GM10248 (cell line): ENCODE measurements around the gene WDR87.

Source experiments
- CTCF ChIA-PET: fragments of 300-600 bp; sonication (Branson Sonifier 250); formaldehyde crosslinking; extraction: SDS; loops from one replicate; lab custom pipeline; 2021; ENCODE audit warnings: antibody characterized with exemption; lab: Yijun Ruan, JAX
- POLR2A ChIA-PET: fragments of 350-650 bp; sonication (Branson Sonifier 250); formaldehyde crosslinking; extraction: SDS; loops from one replicate; lab custom pipeline; 2020; ENCODE audit warnings: antibody characterized with exemption; lab: Yijun Ruan, JAX
- DNase-seq: peaks from one replicate; pipeline ENCODE4 v3.0.0; 2012; ENCODE audit errors: extremely low spot score
- TF ChIP-seq, protein P1 (sequence below): IDR thresholded peaks from 2 replicates; pipeline ENCODE4 v1.5.1; 2012; ENCODE audit warnings: mild to moderate bottlenecking, low read depth; ENCODE audit errors: extremely low read depth, missing control alignments, control extremely low read depth

The WDR87 gene

DNA sequence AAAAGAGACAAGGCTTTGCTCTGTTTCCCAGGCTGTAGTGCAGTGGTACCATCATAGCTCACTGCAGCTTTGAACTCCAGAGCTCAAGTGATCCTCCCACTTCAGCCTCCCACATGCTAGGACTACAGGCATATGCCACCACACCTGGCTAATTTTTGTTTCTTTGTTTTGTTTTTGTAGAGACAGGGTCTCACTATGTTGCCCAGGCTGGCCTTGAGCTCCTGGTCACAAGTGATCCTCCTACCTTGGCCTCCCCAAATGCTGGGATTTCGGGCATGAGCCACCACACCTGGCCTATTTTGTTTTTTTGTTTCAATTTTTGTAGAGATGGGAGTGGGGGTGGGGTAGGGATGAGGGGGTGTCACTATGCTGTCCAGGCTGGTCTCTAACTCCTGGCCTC is 6.9 kb downstream of the WDR87 start:
- POLR2A ChIA-PET, result no interaction called here
- TF ChIP-seq, protein P1, sequence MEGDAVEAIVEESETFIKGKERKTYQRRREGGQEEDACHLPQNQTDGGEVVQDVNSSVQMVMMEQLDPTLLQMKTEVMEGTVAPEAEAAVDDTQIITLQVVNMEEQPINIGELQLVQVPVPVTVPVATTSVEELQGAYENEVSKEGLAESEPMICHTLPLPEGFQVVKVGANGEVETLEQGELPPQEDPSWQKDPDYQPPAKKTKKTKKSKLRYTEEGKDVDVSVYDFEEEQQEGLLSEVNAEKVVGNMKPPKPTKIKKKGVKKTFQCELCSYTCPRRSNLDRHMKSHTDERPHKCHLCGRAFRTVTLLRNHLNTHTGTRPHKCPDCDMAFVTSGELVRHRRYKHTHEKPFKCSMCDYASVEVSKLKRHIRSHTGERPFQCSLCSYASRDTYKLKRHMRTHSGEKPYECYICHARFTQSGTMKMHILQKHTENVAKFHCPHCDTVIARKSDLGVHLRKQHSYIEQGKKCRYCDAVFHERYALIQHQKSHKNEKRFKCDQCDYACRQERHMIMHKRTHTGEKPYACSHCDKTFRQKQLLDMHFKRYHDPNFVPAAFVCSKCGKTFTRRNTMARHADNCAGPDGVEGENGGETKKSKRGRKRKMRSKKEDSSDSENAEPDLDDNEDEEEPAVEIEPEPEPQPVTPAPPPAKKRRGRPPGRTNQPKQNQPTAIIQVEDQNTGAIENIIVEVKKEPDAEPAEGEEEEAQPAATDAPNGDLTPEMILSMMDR, result no peak
- no peak for DNase-seq
- CTCF ChIA-PET, result interaction anchor here (0.7 to 1.7 kb wide), 10 partner anchors 34 to 474 kb away, joined by 3 to 5 read pairs (median 3); no protein-coding TSS in a partner anchor

DNA sequence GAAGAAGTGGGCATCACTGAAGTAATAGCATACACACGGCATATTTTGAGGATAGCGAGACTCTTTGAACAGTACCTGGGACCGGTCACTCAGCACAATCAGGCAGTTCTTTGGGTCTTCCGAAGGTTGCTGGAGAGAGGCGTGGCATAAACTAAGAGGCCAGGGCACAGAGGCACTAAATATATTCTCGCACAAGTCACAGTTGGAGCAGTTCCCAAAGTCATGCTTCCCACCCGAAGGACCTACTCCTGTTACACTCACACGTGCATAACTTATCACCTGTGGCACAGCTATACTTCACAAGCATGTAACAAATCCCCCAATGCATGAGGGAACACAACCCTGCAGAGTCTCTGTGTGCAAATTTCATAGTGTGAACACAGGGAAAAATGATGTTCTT is 10.2 kb downstream of the WDR87 start:
- ChIA-PET POLR2A (no interaction called here), CTCF (interaction anchor here (0.7 to 1.4 kb wide), 2 partner anchors 9 to 332 kb away, joined by 3 read pairs; no protein-coding TSS in a partner anchor)
- DNase-seq, result no peak
- TF ChIP-seq, protein P1, result no peak

DNA sequence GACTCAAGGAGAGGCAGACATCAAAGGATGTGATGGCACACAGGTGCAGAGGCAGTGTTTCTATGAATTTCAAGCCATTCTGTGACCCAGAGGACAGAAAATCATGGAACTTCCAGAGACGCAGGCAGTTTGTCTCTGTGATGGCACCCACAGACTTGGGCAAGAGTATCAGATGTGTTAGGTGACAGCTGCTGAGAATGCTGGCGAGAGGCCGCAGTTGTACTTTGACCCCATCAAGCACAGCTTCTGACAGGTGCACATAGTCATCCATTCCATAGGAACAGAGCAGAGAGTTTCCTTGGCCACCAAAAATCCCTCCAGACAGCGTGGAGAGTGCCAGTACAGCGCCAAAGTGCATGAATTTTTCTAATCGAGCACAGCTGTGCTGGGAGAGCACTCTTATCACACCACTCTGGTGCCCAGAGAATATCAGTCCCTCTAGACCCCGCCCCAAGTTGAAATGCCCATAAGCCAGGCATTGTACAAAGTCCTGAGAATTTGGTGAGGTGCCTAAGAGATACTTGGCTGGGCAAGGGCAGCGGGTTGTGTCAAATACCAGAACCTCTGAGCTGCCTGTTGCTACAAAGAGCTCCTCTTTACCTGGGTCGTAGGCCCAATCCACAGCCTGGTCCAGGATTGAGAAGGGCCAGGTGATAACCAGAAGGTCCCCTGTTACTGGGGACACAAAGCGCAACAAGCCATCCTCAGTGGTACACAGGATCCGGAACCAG is 12.4 kb downstream of the WDR87 start:
- TF ChIP-seq, protein P1, result no peak
- POLR2A ChIA-PET, result no interaction called here
- CTCF ChIA-PET, result interaction anchor here (1.0 to 1.4 kb wide), 3 partner anchors 8 to 350 kb away, joined by 3 to 5 read pairs (median 3); no protein-coding TSS in a partner anchor
- no peak for DNase-seq

DNA sequence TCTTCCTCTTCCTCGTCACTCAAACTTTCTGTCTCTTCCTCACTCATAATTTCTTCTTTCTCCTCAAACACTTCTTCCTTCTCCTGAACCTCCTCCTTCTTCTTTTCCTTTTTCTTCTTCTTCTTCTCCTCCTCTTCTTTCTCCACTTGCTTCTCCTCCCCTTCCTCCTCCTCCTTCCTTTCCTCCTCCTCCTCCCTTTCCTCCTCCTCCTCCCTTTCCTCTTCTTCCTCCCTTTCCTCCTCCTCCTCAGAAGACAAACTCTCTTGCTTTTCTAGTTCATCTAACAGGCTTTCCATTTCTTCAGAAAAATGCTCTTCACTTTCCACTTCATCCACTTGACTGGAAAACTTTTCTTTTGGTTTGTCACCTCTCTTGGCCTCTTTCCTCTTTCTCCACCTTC is 19.8 kb downstream of the WDR87 start:
- POLR2A ChIA-PET, result no interaction called here
- CTCF ChIA-PET, result no interaction called here
- DNase-seq, result no peak
- TF ChIP-seq, protein P1, result no peak

DNA sequence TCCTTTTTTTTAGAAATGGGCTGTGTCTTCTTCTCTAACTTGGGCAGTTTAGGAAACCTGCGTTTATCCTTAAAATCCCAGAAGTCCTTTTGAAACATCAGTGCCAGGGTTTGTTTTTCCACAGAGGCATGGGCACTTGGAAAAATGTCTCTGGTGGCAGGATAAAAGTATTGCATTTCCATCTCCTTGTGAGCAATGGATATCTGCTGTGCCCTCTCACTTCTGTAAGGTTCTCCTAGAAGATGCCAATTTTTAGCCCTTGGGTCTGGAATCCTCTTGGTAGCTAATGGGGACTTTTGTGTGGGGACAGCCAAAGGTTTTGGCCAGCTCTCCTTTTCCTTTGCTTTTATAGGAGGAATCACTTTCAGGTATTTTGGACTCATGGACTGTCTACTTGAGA is 21.0 kb downstream of the WDR87 start:
- TF ChIP-seq, protein P1, result no peak
- ChIA-PET POLR2A (no interaction called here), CTCF (no interaction called here)
- no peak for DNase-seq

DNA sequence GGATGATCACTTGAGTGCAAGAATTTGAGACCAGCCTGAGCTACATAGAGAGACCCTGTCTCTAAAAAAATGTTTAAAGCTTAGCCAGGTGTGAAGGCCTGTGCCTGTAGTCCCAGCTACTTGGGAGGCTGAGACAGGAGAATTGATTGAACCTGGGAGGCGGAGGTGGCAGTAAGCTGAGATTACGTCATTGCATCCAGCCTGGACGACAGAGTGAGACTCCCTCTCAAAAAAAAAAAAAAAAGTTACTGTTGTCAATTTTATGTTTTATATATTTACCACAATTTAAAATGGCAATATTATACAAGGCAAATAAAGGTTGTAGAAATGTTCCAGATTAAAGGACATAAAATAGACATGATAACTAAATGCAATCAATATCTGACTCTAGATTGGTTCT is 29.2 kb downstream of the WDR87 start:
- POLR2A ChIA-PET, result no interaction called here
- CTCF ChIA-PET, result no interaction called here
- TF ChIP-seq, protein P1, result no peak
- no peak for DNase-seq

DNA sequence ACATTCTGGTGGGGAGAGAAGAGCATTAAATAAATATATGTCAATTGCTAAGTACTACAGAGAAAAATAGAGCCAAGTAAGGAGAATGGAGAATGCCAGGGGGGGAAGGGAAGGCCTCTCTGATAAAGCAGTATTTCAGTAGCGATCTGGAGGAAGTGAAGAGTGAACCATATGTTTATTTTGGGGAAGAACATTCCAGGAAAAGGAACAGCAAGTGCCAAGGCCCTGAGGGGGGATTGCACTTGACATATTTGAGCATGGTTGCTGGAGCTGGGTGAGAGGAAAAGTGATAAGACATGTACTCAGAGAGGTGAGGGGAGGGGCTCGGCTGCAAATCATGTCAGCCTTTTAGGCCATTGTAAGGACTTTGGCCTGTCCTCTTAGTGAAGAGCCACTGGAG is 30.4 kb downstream of the WDR87 start:
- CTCF ChIA-PET, result no interaction called here
- POLR2A ChIA-PET, result no interaction called here

More for the DNA sequence above, 30.4 kb downstream of the WDR87 start:
- DNase-seq, result no peak
- TF ChIP-seq, protein P1, result no peak
